ENCODE results near the gene FBLN5. TPM values are rescaled to one million over a fixed set of nuclear protein-coding genes. Genes with fewer than 3 reads are reported as not detected.
A peak's percentile ranks its signal among the peaks of the same experiment; 100 is the strongest.

Gene FBLN5
- total and polyA plus RNA-seq, 2 of the 4 experiments (the other 2 are of a cell fraction): 10.6 to 76.4 TPM

DNA sequence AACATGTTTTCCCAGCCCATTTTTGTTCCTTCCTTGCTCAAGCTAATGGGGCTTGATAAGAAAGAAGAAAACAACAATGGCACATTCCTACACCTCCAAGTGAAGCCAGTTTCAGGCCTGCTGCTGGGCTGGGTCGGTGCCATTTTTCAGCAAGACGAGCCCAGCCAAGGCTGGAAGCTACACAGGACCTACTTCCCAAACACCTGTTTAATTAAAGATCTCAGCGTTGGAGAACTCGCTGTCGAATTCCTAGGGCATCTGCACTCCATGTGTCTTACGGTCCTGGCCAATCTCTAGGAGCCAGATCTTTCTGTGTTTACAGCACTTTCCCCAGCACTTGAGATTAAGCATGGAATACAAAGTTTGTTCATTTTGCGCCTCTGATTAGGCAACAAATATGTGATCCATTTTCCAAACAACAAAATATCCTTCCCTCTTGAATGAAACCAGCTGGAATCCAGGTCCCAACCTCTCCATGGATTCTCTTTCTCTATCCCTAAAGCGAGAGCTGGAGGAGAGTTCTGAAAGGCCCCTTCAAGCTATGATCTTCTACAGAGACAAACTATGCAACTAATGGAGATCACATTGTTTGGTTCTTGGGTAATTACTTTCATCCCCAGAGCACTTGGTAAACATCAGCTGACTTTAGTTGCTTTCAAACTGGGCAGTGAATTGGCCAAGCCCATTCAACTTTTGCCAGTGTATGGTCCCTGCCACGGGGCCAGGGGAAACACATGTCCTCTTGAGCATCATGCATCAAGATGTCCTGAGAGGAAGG is 45.9 kb downstream of the FBLN5 start:
- ATAC-seq (ENCODE audit: low read depth) (no peak), DNase-seq (no peak)
- H3K36me3 ChIP-seq (ENCODE audit: control insufficient read depth, insufficient read depth, low read length): peaks cover 8% of the 10 kb centered on the region; the same call in 1 of the 2 replicates
- H3K56ac ChIP-seq (ENCODE audit: extremely low read depth, insufficient read depth, low read length): no peak overlapping the region
- ChIA-PET POLR2A (ENCODE audit: unreplicated experiment) (interaction anchor here (0.6 kb wide), 1 partner anchor 184 kb away, joined by 3 read pairs; no protein-coding TSS in a partner anchor), CTCF (interaction anchor here (0.5 kb wide), 1 partner anchor 9 kb away, joined by 3 read pairs; no protein-coding TSS in a partner anchor)
- H3K14ac ChIP-seq (replicated peaks; ENCODE audit: low read depth, low read length): no peak overlapping the region
- dilution Hi-C loops (cut with HindIII; ENCODE audit: low sequenced_read_pairs, unreplicated experiment) (no loop called here), intact Hi-C loops (cut with micrococcal nuclease) (no loop called here), in situ Hi-C loops (cut with MboI; ENCODE audit: low sequenced_read_pairs) (no loop called here)
- H4K5ac ChIP-seq (ENCODE audit: low read depth, low read length): no peak overlapping the region
- H2BK20ac ChIP-seq (ENCODE audit: low read depth, low read length): no peak overlapping the region
- peaks cover 50% of the 10 kb centered on the region for H4K20me1 ChIP-seq (ENCODE audit: insufficient read depth, low read length)
- no peak overlapping the region for H2AK5ac ChIP-seq (ENCODE audit: low read depth, low read length)
- H3K9me3 ChIP-seq (ENCODE audit: control insufficient read depth, insufficient read depth, low read length): no peaks in the 10 kb centered on the region
- BruUV-seq (replicated peaks): no TSS peak
- no peak overlapping the region for H3K9ac ChIP-seq (ENCODE audit: low read depth, low read length)
- no peak overlapping the region for H3K23ac ChIP-seq (ENCODE audit: low read depth, low read length)
- 44% methylated on average over 3 of the region's 9 CpGs; no CpG with 5 or more reads in 1 of the 2 experiments for WGBS, 2 experiments (ENCODE audit: extremely low coverage in 2 of 2, insufficient read length in 1 of 2)
- H4K8ac ChIP-seq (ENCODE audit: low read depth in 2 of 2, low read length in 2 of 2): no peak overlapping the region
- peaks cover 6% of the 10 kb centered on the region; the same call in 1 of the 2 replicates for H3K4me1 ChIP-seq (ENCODE audit: control insufficient read depth, insufficient read depth, low read length)
- peak overlapping the region; percentile 14; the same call in 1 of the 2 replicates for H3K27ac ChIP-seq (ENCODE audit: insufficient read depth, low read length)
- H2BK5ac ChIP-seq (ENCODE audit: low read depth, low read length, poor library complexity, severe bottlenecking): no peak overlapping the region
- no peaks in the 10 kb centered on the region for H3K27me3 ChIP-seq (ENCODE audit: control insufficient read depth, insufficient read depth, low read length)
- TF ChIP-seq MXI1 (IDR thresholded peaks at IDR 0.05; ENCODE audit: borderline replicate concordance, low read depth, low read length) (no peak), CEBPB (IDR thresholded peaks at IDR 0.05; ENCODE audit: low read depth, low read length) (no peak), RFX5 (IDR thresholded peaks at IDR 0.05; ENCODE audit: low read depth, low read length) (no peak), MAZ (IDR thresholded peaks at IDR 0.05; ENCODE audit: borderline replicate concordance, low read depth, low read length) (no peak), BHLHE40 (IDR thresholded peaks at IDR 0.05; ENCODE audit: low read depth, low read length) (no peak), RAD21 (IDR thresholded peaks at IDR 0.05; ENCODE audit: low read length) (no peak), POLR2A (IDR thresholded peaks at IDR 0.05; ENCODE audit: low read depth, low read length) (no peak), FOS (IDR thresholded peaks at IDR 0.05; ENCODE audit: low read depth, low read length) (no peak), SMC3 (IDR thresholded peaks at IDR 0.05; ENCODE audit: low read depth, low read length) (no peak), NFE2L2 (IDR thresholded peaks at IDR 0.05; ENCODE audit: low read depth, low read length) (no peak), MAFK (IDR thresholded peaks at IDR 0.05; ENCODE audit: low read depth, low read length) (no peak), RCOR1 (IDR thresholded peaks at IDR 0.05; ENCODE audit: insufficient replicate concordance, low read length) (no peak)
- TF ChIP-seq, protein P1, sequence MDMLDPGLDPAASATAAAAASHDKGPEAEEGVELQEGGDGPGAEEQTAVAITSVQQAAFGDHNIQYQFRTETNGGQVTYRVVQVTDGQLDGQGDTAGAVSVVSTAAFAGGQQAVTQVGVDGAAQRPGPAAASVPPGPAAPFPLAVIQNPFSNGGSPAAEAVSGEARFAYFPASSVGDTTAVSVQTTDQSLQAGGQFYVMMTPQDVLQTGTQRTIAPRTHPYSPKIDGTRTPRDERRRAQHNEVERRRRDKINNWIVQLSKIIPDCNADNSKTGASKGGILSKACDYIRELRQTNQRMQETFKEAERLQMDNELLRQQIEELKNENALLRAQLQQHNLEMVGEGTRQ (IDR thresholded peaks at IDR 0.05; ENCODE audit: low read depth, low read length): no peak
- TF ChIP-seq, protein P2, sequence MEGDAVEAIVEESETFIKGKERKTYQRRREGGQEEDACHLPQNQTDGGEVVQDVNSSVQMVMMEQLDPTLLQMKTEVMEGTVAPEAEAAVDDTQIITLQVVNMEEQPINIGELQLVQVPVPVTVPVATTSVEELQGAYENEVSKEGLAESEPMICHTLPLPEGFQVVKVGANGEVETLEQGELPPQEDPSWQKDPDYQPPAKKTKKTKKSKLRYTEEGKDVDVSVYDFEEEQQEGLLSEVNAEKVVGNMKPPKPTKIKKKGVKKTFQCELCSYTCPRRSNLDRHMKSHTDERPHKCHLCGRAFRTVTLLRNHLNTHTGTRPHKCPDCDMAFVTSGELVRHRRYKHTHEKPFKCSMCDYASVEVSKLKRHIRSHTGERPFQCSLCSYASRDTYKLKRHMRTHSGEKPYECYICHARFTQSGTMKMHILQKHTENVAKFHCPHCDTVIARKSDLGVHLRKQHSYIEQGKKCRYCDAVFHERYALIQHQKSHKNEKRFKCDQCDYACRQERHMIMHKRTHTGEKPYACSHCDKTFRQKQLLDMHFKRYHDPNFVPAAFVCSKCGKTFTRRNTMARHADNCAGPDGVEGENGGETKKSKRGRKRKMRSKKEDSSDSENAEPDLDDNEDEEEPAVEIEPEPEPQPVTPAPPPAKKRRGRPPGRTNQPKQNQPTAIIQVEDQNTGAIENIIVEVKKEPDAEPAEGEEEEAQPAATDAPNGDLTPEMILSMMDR (conservative IDR thresholded peaks at IDR 0.05; ENCODE audit: low read depth, low read length): no peak
- H2BK120ac ChIP-seq (ENCODE audit: low read depth, low read length): no peak overlapping the region
- no peak overlapping the region for H3K18ac ChIP-seq (ENCODE audit: low read depth, low read length)
- no peak overlapping the region for H4K91ac ChIP-seq (ENCODE audit: insufficient read depth, low read depth, low read length)
- peaks cover 8 to 51% of the 10 kb centered on the region in 2 experiments for H3K79me1 ChIP-seq (ENCODE audit: low read depth in 1 of 2, low read length in 2 of 2)
- no peak overlapping the region for H2BK15ac ChIP-seq (ENCODE audit: low read depth, low read length)
- H2AFZ ChIP-seq (replicated peaks; ENCODE audit: low read length, poor library complexity): no peak overlapping the region
- no peak overlapping the region for H3K4ac ChIP-seq (ENCODE audit: low read depth, low read length)
- no peak overlapping the region for H2AK9ac ChIP-seq (replicated peaks; ENCODE audit: low read depth, low read length, poor library complexity)
- peaks cover 31% of the 10 kb centered on the region for H3K9me1 ChIP-seq (ENCODE audit: insufficient read depth, low read length)
- H3K4me2 ChIP-seq (ENCODE audit: low read depth, low read length): no peak overlapping the region
- no peak overlapping the region for H3K4me3 ChIP-seq (ENCODE audit: insufficient read depth, low read depth, low read length)

Measured in IMR-90 (cell line).